Left ventricle myocardium inferior (tissue), 1 donor: ENCODE results near the gene CYB5R4. TPM values are rescaled to one million over a fixed set of nuclear protein-coding genes. Genes with fewer than 3 reads are reported as not detected.

Experiments
- DNase-seq: peaks from one replicate; pipeline ENCODE4 v3.0.0-alpha.2; 2020
- H3K27ac ChIP-seq: fragments of 200-600 bp; replicated peaks from 2 replicates; pipeline ENCODE4 v1.8.0; 2021
- H3K27me3 ChIP-seq: fragments of 200-600 bp; 2 replicates; pipeline ENCODE4 v1.8.0; 2021; ENCODE audit warnings: low read depth
- H3K36me3 ChIP-seq: fragments of 200-600 bp; 2 replicates; pipeline ENCODE4 v1.8.0; 2021
- H3K4me1 ChIP-seq: fragments of 200-600 bp; 2 replicates; pipeline ENCODE4 v1.8.0; 2021
- H3K4me3 ChIP-seq: fragments of 200-600 bp; 2 replicates; pipeline ENCODE4 v1.8.0; 2021; ENCODE audit warnings: mild to moderate bottlenecking, moderate library complexity
- H3K9me3 ChIP-seq: fragments of 200-600 bp; replicated peaks from 2 replicates; pipeline ENCODE4 v1.8.0; 2021
- CTCF ChIP-seq: fragments of 200-600 bp; IDR thresholded peaks from 2 replicates; pipeline ENCODE4 v1.8.0; 2021; ENCODE audit warnings: antibody characterized with exemption, mild to moderate bottlenecking, borderline replicate concordance
- intact Hi-C: fragments of 100-400 bp; cut with micrococcal nuclease; formaldehyde crosslinking; loops from one replicate; pipeline ENCODE4 v1.11.0; 2022
- total RNA-seq: library from RNA; stranded (reverse); fragmentation: NEBNext Ultra II Directional; extraction: Animal tissue kit (Norgen Biotek cat#: 25700); gene quantifications from one replicate; pipeline ENCODE4 v1.2.1, GENCODE V29; 2021
- donor health status: DM: no; HTN: yes; CAD: no; lungs with severe emphysema.

CYB5R4 gene
- total RNA-seq, 1 donor from 2014 or later = 14.5 TPM

DNA sequence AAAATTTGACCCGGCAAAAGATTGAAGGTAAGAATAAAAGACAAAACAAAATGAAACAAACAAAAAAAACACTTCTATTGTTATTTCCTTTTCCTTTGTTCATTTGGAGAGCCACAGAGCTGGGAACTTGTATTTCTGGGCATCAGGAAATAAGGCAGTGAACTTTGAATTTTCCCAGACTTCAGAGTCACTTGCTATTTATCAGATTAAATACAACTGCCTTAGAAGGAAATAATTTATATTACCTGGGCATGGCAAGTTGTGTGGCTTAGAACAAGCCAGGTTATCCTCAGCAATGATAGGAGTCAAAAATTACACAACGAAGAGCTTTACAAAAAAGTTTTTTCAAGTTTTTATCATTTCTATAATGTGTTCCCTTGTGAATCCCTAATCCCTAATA lies 153.9 kb downstream of the CYB5R4 start:
- Histone ChIP-seq H3K27ac (no peak overlapping the region), H3K27me3 (peaks cover 7% of the 10 kb centered on the region), H3K4me1 (no peaks in the 10 kb centered on the region), H3K4me3 (no peak overlapping the region), H3K36me3 (no peaks in the 10 kb centered on the region), H3K9me3 (no peaks in the 10 kb centered on the region)
- intact Hi-C loops = no loop called here
- TF ChIP-seq CTCF = no peak
- no peak for DNase-seq

GRCh38 chr6:84013931-84014330 lies 154.4 kb downstream of the CYB5R4 start:
- no peak for DNase-seq
- intact Hi-C loops = no loop called here
- no peak overlapping the region for H3K27ac ChIP-seq
- no peak overlapping the region for H3K4me3 ChIP-seq
- no peaks in the 10 kb centered on the region for H3K9me3 ChIP-seq
- H3K36me3 ChIP-seq = no peaks in the 10 kb centered on the region
- no peaks in the 10 kb centered on the region for H3K4me1 ChIP-seq
- peaks cover 13% of the 10 kb centered on the region for H3K27me3 ChIP-seq
- TF ChIP-seq CTCF = no peak

DNA sequence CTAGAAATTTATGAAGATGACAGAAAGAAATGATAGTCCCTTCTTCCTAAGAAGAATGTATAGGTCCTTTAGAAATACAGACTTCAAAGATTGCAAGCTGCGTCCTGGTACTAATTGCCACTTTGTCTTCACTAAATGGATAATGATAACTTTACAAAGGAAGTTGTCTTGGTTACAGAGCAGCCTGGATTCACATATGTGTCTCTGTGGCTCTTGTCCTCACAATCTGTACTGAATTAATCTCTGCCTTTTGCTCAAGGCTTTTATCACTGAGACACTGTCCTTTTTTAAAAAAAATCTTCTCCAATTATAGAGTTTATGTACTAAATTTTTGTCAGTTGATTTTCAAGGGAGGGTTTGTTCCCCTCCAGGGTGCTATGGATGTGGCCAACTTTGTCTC lies 156.5 kb downstream of the CYB5R4 start:
- Histone ChIP-seq H3K27me3 (peaks cover 29% of the 10 kb centered on the region), H3K4me1 (no peaks in the 10 kb centered on the region), H3K36me3 (no peaks in the 10 kb centered on the region), H3K27ac (no peak overlapping the region), H3K4me3 (no peak overlapping the region), H3K9me3 (no peaks in the 10 kb centered on the region)
- intact Hi-C loops = no loop called here
- no peak for TF ChIP-seq CTCF
- DNase-seq = no peak

Other genes starting within 250 kb of the CYB5R4 start
- 2.6 TPM for gene SNAP91, start 150.6 kb upstream of the CYB5R4 start, total RNA-seq
- not detected for gene RIPPLY2, start 6.3 kb upstream of the CYB5R4 start, total RNA-seq
- gene MRAP2, start 174.1 kb downstream of the CYB5R4 start, total RNA-seq = 0.16 TPM